MV-4-11 (cell line): ENCODE results near the gene RBMX.
"Not testable (repeated sequence)": the region's sequence is repeated elsewhere in the genome, so short reads cannot be mapped to it uniquely, and the experiment has no call there.

Source experiments
- DNase-seq: peaks from one replicate; lab custom pipeline; 2025; lab: John Stamatoyannopoulos, UW

The RBMX gene

DNA sequence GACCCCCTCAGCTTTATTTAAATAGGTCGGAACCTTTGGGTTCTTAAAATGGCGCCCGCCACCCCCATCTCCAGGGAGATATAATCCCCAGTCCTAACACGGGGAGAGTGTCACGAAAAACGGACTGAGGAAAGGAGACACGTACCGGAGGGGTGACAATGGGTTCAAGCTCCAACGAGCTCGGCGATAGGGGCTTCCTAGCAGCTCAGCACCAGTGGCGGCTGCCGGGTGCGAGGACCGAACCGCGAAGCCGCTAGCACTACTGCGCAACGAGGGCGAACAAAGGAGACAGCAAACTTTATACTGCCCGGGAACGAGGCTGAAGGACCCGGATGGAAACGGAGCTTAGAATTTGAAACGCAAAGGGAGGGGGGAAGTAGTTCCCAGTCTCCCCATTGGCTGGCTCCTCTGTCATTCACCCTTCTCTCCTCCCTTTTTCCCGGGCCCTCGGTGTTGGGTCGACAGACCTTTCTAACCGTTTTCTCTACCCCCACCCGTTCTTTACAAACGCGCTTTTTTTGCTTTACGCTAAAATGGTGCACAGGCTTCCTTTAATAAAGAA is at the start of gene RBMX:
Gene RBMX, minus strand, starts transcription at position 274 of the 562 bp plus-strand sequence. CDS start 1,298 bp downstream, outside the sequence.
- peak; percentile 91 for DNase-seq

- DNase-seq = not testable (repeated sequence)
These were observed 40.9 kb upstream of the RBMX start for GRCh38 chrX:136921438-136921837.

GRCh38 chrX:136920001-136920400 is 39.5 kb upstream of the RBMX start:
- no peak for DNase-seq

- DNase-seq = no peak
These were observed 36.3 kb upstream of the RBMX start for GRCh38 chrX:136916827-136917226.

GRCh38 chrX:136911661-136912060 is 31.1 kb upstream of the RBMX start:
- not testable (repeated sequence) for DNase-seq

DNA sequence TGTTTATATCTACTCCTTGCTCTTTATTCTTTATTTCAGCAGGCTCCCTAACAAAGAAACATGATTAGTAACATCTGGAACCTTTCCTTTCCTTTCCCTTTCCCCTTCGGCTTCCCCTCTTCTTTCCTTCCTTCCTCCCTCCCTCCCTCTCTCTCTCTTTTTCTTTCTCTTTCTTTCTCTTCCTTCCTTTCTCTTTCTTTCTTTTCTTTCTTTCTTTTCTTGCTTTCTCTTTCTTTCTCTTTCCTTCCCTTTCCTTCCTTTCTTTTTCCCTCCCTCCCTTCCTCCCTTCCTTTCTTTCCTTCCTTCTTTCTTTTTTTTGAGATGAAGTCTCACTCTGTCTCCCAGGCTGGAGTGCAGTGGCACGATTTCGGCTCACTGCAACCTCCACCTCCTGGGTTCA is 30.7 kb upstream of the RBMX start:
- DNase-seq = no peak

DNA sequence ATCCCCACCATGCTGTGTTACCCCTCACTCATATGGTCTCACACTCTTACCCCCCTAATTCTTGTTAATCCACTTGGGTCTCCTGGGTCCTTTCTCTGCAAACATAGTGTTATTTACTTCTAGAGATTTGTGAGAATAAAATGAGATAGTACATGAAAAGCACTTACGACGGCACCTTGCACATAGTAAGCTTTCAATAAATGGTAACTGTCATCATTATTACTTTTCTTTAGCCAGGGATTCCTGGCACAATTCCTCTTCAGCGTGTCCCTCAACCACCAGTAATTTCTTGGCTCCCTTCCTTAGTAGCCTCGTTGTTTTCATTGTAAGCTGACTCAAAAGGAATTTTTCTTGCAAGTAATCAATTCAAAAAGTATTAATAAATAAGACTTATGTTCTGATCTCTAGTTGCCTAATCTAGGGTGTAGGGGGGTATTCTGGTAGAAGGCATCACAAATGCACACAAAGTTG is 30.1 kb upstream of the RBMX start:
- DNase-seq = no peak

DNA sequence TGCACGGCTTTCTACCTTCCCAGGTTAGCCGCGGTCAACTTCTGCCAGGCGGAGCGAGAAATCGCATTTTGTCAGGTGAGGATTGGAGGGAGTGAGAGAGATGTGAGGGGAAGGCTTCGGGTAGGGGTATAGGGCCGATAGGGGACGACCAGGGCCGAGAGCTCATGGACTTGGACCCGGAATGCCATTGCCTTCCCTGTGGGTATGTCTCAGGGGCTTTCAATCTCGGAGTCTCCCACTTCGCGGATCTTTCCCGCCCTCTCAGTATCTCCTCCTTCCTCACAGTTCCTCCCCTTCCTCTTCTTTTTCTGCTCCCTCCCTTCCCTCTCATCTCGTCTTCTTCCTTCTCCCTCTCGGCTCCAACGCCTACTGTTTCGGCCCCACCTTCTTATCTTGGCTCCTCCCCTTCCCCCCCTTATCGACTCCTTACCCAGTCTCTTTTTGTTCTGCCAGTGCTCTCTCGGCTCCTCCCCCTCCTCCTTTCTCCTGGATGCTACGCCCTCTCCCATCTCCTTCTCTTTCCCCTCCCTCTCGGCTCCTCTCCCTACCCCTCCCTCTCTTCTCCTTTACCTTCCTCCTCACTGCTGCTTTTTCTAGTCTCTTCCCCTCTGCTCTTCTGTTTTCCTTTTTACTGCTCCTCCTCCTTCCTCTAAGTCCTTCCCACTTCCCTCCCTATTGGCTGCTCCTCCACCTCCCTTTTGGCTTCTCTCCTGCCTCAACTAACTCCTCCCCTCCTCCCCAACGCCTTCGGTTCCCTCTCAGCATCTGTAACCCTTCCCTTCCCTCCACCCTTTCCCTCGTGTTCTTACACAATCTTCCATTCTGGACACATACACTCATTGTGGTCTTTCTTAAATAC is 29.4 kb upstream of the RBMX start:
- peak; percentile 97 for DNase-seq

- peak; percentile 79 for DNase-seq
These were observed 28.7 kb upstream of the RBMX start for GRCh38 chrX:136909119-136909705.

DNA sequence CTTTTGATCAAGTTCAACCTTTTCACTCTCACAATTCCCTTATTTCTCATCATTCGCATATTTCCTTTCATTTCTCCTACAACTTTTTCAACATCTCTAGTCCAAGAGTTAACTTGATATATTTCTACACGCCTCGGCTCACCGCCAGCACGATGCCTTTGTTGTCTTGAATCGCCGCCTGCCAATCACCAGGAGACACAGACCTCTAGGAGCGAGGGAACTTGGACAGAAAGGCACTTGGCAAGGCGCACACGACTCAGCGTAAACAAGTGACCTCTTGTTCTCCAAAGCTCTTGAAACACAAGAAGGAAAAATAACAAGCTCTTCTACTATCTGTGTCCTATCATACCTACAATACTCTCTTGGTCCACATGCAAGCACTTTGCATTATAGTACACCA is 27.1 kb upstream of the RBMX start:
- no peak for DNase-seq

- DNase-seq = no peak
These were observed 26.5 kb upstream of the RBMX start for GRCh38 chrX:136906921-136907510.

DNA sequence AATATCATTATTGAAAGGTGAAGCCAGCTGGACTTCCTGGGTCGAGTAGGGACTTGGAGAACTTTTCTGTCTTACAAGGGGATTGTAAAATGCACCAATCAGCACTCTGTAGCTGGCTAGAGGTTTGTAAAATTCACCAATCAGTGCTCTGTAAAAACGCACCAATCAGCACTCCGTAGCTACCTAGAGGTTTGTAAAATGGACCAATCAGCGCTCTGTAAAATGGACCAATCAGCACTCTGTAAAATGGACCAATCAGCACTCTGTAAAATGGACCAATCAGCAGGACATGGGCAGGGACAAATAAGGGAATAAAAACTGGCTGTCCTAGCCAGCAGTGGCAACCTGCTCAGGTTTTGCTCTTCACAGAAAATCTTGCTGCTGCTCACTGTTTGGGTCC is 23.5 kb upstream of the RBMX start:
- DNase-seq = not testable (repeated sequence)

GRCh38 chrX:136900071-136900470 is 19.5 kb upstream of the RBMX start:
- DNase-seq = not testable (repeated sequence)

DNA sequence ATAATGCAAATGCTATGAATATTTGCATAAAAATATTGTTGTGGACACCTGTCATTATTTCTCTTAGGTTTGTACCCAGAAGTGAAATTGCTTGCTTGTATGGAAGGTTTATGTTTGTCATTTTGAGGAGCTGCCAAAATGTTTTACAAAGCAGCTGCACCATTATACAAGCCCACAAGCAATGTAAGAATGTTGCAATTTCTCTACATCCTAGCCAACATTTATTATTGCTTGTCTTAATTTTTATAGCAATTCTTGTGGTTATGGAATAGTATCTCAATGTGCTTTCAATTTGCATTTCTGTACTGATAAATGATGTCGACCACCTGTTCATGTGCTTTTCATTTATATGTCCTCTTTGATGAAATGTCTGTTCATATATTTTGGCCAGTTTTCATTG is 18.7 kb upstream of the RBMX start:
- DNase-seq = no peak

DNA sequence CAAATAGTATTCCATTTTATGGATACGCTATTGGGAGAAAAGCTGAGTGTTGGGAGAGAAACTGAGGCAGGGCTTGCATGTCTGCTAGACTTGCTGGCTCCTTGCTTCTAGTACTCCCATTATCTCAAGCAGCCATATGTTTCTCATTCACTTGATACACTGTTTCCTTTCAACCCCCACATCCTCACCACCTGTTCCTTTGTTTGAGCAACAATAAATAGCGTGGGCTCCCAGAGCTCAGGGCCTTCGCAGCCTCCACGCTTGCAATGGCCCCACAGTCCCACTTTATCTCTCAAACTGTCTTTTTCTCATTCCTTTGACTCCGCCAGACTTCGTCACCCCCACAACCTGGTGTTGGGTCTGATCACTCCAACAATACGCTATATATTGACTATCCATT is 18.2 kb upstream of the RBMX start:
- DNase-seq = not testable (repeated sequence)

- no peak for DNase-seq
These were observed 15.8 kb upstream of the RBMX start for GRCh38 chrX:136896121-136896914.

DNA sequence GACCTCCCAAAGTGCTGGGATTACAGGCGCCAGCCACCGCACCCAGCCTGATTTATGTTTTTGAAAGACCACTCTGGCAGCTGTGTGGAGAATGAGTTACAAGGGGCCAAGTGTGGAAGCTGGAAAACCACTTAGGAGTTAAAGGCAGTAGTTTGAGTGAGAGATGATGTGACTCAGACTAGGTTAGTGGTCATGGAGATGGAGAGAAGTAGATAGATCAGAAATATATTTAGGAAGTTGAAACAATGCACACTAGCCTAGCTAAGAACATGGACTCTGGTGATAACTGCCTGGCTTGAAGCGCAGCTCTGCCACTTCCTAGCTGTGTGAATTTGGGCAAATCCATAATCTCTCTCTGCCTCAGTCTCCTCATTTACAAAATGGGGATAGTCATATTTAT is 11.9 kb upstream of the RBMX start:
- DNase-seq = peak; percentile 61

DNA sequence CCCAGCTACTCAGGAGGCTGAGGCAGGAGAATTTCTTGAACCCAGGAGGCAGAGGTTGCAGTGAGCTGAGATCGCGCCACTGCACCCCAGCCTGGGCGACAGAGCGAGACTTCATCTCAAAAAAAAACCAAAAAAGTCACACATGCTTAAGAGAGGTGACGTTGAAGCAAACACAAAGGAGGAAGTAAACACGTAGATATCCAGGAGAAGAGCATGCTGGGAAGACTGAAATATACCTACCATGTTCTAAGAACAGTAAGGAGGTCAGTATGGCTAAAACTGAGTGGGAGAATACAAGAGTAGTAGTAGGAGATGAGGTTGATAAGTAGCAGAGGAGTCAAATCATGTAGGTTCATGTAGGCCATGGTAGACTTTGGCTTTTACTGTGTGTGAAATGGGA is 10.1 kb upstream of the RBMX start:
- DNase-seq = peak; percentile 17

- no peak for DNase-seq
These were observed 8.7 kb upstream of the RBMX start for GRCh38 chrX:136889269-136889668.

GRCh38 chrX:136880003-136880451 is 498 bp downstream of the RBMX start:
- no peak for DNase-seq

DNA sequence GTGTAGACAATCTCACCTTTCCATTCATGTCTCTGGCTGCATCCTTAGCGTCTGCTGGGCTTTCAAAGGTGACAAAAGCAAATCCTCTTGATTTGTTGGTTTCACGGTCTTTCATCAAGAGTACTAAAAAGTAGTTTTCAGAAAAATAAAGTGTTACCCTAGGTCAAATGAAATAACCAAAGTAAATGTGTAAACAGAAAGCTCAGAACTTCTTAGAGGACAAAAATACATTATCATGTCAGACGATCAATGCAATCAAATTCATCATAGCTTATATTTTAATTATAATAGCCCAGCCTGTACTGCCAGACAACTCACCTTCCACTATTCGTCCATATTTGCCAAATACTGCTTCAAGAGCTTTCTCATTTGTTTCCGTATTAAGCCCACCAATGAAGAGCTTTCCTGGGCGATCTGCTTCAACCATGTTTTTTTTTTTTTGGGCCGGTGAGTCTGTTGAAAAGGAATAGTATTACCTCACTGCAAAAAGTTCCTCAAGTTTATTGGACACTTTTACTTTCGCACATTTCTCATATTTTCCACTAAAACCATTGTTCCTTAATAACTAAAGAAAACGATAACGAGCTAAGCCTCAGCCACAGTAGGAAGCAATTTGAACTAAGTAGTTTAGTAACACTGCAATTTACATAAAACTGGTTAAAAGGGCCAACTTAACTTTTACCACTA is 1.4 kb downstream of the RBMX start:
- no peak for DNase-seq
